Neural cell (in vitro differentiated cells): ENCODE results near the gene TGM4. TPM values are rescaled to one million over a fixed set of nuclear protein-coding genes. Genes with fewer than 3 reads are reported as not detected.

Experiments used
- H2AFZ ChIP-seq: fragments of 200-600, 300-800 bp; sonication (generic), shearing (Covaris generic); 2 replicates; pipeline ENCODE4 v1.6.0; 2014; ENCODE audit warnings: low read depth, mild to moderate bottlenecking, antibody characterized with exemption, low read length, moderate library complexity
- H3F3A ChIP-seq: fragments of 200-600 bp; shearing (Covaris generic); 2 replicates; pipeline ENCODE4 v1.6.1; 2016; ENCODE audit warnings: mild to moderate bottlenecking, moderate library complexity, mixed read lengths, antibody characterized with exemption, low read length; ENCODE audit not compliant: insufficient read depth, poor library complexity, severe bottlenecking
- H3K27ac ChIP-seq: fragments of 200-600, 300-800 bp; sonication (generic), shearing (Covaris generic); 2 replicates; pipeline ENCODE4 v1.5.1; 2014; ENCODE audit warnings: mild to moderate bottlenecking, low read length, moderate library complexity
- H3K27me3 ChIP-seq: fragments of 300-800, 200-600 bp; sonication (generic), shearing (Covaris generic); 2 replicates; pipeline ENCODE4 v1.6.0; 2014; ENCODE audit warnings: mild to moderate bottlenecking, low read depth, low read length, moderate library complexity; ENCODE audit not compliant: insufficient read depth
- H3K36me3 ChIP-seq: fragments of 300-800, 200-600 bp; sonication (generic), shearing (Covaris generic); 2 replicates; pipeline ENCODE4 v1.5.1; 2014; ENCODE audit warnings: mild to moderate bottlenecking, antibody characterized with exemption, low read length, moderate library complexity; ENCODE audit not compliant: insufficient read depth
- H3K4me2 ChIP-seq: fragments of 300-800, 200-600 bp; sonication (generic), shearing (Covaris generic); 2 replicates; pipeline ENCODE4 v1.6.0; 2014; ENCODE audit warnings: mild to moderate bottlenecking, low read length
- H3K4me3 ChIP-seq: fragments of 300-800, 200-600 bp; sonication (generic), shearing (Covaris generic); 2 replicates; pipeline ENCODE4 v1.5.1; 2014; ENCODE audit warnings: mild to moderate bottlenecking, low read length, moderate library complexity
- H3K79me2 ChIP-seq: fragments of 200-600 bp; shearing (Covaris generic); replicated peaks from 2 replicates; pipeline ENCODE4 v1.6.0; 2014; ENCODE audit warnings: mild to moderate bottlenecking, low read length, moderate library complexity; ENCODE audit not compliant: insufficient read depth
- H3K9ac ChIP-seq: fragments of 300-800, 200-600 bp; sonication (generic), shearing (Covaris generic); 2 replicates; pipeline ENCODE4 v1.6.1; 2016; ENCODE audit warnings: mild to moderate bottlenecking, low read length, mixed read lengths
- H3K9me2 ChIP-seq: fragments of 200-600 bp; shearing (Covaris generic); 2 replicates; pipeline ENCODE4 v1.6.1; 2016; ENCODE audit warnings: mild to moderate bottlenecking, low read length, mixed read lengths; ENCODE audit not compliant: insufficient read depth
- H3K9me3 ChIP-seq: fragments of 200-600, 300-800 bp; sonication (generic), shearing (Covaris generic); 2 replicates; pipeline ENCODE4 v1.6.1; 2016; ENCODE audit warnings: mild to moderate bottlenecking, mixed run types, low read length, moderate library complexity, mixed read lengths
- H4K20me1 ChIP-seq: fragments of 200-600 bp; shearing (Covaris generic); 2 replicates; pipeline ENCODE4 v1.6.1; 2016; ENCODE audit warnings: mild to moderate bottlenecking, mixed run types; ENCODE audit not compliant: insufficient read depth
- EP300 ChIP-seq: fragments of 450-650 bp; conservative IDR thresholded peaks from 2 replicates; pipeline ENCODE4 v1.6.1; 2014; ENCODE audit warnings: antibody characterized with exemption, mild to moderate bottlenecking, moderate library complexity; ENCODE audit not compliant: poor library complexity, severe bottlenecking
- EZH2 ChIP-seq: fragments of 200-600, 300-800 bp; shearing (Covaris generic), sonication (generic); IDR thresholded peaks from 2 replicates; pipeline ENCODE4 v1.6.1; 2014; ENCODE audit warnings: antibody characterized with exemption, low read length, borderline replicate concordance, mild to moderate bottlenecking; ENCODE audit not compliant: insufficient read depth, poor library complexity, severe bottlenecking
- MXI1 ChIP-seq: fragments of 450-650 bp; conservative IDR thresholded peaks from 2 replicates; pipeline ENCODE4 v1.6.1; 2014; ENCODE audit warnings: antibody characterized with exemption, mild to moderate bottlenecking; ENCODE audit not compliant: poor library complexity, severe bottlenecking
- POLR2AphosphoS5 ChIP-seq: IDR thresholded peaks from 2 replicates; pipeline ENCODE4 v1.6.1; 2012
- RAD21 ChIP-seq: fragments of 450-650 bp; conservative IDR thresholded peaks from 2 replicates; pipeline ENCODE4 v1.6.1; 2014; ENCODE audit warnings: antibody characterized with exemption, mild to moderate bottlenecking, moderate library complexity
- SMC3 ChIP-seq: fragments of 450-650 bp; conservative IDR thresholded peaks from 2 replicates; pipeline ENCODE4 v1.6.1; 2014; ENCODE audit warnings: antibody characterized with exemption, mild to moderate bottlenecking, moderate library complexity; ENCODE audit not compliant: poor library complexity
- TAF1 ChIP-seq: IDR thresholded peaks from 2 replicates; pipeline ENCODE4 v1.6.1; 2012; ENCODE audit warnings: low read depth
- polyA plus RNA-seq: library from polyadenylated mRNA; depleted of rRNA; stranded (reverse); fragments of >200 nt; gene quantifications from 2 replicates; pipeline ENCODE4 v1.2.3, GENCODE V29; 2014
- TF ChIP-seq, protein P1 (sequence below): IDR thresholded peaks from 2 replicates; pipeline ENCODE4 v1.6.1; 2012; ENCODE audit warnings: borderline replicate concordance
- TF ChIP-seq, protein P2 (sequence below): fragments of 450-650 bp; IDR thresholded peaks from 2 replicates; pipeline ENCODE4 v1.5.1; 2014; ENCODE audit warnings: antibody characterized with exemption, mild to moderate bottlenecking, moderate library complexity; ENCODE audit not compliant: poor library complexity, severe bottlenecking

Gene TGM4
- polyA plus RNA-seq, 1 donor from 2014 or later: not detected

DNA sequence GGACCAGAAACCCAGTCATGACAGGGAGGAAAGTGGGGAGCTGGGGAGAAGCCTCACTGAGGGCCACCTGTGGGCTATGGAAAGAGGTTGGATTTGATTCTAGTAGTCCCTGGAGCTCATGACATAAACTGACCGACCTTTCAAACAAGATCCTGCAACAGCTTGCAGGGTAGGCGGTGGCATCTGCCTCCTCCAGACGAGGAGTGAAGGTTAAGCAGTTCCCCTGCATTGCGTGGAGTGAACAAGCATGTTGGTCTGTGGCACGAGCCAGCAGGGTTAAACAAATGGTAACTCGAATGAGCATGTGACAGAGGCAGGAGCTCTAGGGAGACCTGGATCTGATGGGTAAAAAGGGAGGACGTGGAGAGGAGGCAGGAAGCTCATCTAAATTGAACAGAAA lies 12.7 kb downstream of the TGM4 start:
- Histone ChIP-seq H3F3A (no peaks in the 10 kb centered on the region), H3K4me2 (no peak overlapping the region), H4K20me1 (no peaks in the 10 kb centered on the region), H2AFZ (no peak overlapping the region), H3K27me3 (no peaks in the 10 kb centered on the region), H3K9ac (no peak overlapping the region), H3K4me3 (no peak overlapping the region), H3K36me3 (no peaks in the 10 kb centered on the region), H3K27ac (no peak overlapping the region), H3K79me2 (no peaks in the 10 kb centered on the region), H3K9me3 (no peaks in the 10 kb centered on the region), H3K9me2 (no peaks in the 10 kb centered on the region)
- TF ChIP-seq, protein P1, sequence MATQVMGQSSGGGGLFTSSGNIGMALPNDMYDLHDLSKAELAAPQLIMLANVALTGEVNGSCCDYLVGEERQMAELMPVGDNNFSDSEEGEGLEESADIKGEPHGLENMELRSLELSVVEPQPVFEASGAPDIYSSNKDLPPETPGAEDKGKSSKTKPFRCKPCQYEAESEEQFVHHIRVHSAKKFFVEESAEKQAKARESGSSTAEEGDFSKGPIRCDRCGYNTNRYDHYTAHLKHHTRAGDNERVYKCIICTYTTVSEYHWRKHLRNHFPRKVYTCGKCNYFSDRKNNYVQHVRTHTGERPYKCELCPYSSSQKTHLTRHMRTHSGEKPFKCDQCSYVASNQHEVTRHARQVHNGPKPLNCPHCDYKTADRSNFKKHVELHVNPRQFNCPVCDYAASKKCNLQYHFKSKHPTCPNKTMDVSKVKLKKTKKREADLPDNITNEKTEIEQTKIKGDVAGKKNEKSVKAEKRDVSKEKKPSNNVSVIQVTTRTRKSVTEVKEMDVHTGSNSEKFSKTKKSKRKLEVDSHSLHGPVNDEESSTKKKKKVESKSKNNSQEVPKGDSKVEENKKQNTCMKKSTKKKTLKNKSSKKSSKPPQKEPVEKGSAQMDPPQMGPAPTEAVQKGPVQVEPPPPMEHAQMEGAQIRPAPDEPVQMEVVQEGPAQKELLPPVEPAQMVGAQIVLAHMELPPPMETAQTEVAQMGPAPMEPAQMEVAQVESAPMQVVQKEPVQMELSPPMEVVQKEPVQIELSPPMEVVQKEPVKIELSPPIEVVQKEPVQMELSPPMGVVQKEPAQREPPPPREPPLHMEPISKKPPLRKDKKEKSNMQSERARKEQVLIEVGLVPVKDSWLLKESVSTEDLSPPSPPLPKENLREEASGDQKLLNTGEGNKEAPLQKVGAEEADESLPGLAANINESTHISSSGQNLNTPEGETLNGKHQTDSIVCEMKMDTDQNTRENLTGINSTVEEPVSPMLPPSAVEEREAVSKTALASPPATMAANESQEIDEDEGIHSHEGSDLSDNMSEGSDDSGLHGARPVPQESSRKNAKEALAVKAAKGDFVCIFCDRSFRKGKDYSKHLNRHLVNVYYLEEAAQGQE: no peak
- TF ChIP-seq RAD21: no peak
- TF ChIP-seq EP300: no peak
- no peak for TF ChIP-seq EZH2
- no peak for TF ChIP-seq TAF1
- TF ChIP-seq SMC3: no peak

DNA sequence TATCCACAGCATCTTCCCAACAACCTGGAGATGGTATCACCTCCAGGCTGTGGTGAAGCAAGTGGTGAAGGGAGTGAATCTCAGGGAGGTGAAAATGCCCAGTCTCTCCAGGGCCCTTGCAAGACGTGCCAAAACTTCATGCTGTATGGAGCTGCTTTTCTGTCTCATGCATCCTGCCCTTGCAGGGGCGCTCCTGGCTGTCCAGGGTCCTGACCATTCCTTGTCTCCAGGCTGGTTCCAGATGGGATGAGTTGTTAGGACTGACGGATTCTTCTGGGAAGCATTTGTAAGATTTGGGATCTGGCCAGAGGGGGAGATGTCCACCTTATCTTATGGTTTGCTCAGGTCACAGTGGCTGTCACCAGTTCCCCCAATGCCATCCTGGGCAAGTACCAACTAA lies 15.8 kb downstream of the TGM4 start:
- no peaks in the 10 kb centered on the region for H3K27me3 ChIP-seq
- no peaks in the 10 kb centered on the region for H3K36me3 ChIP-seq
- H3F3A ChIP-seq: no peaks in the 10 kb centered on the region
- no peak overlapping the region for H3K9ac ChIP-seq
- no peaks in the 10 kb centered on the region for H3K79me2 ChIP-seq
- H3K4me2 ChIP-seq: no peak overlapping the region
- H3K9me3 ChIP-seq: no peaks in the 10 kb centered on the region
- H3K9me2 ChIP-seq: no peaks in the 10 kb centered on the region
- no peak overlapping the region for H2AFZ ChIP-seq
- no peak overlapping the region for H3K27ac ChIP-seq
- H3K4me3 ChIP-seq: no peak overlapping the region
- TF ChIP-seq, protein P2, sequence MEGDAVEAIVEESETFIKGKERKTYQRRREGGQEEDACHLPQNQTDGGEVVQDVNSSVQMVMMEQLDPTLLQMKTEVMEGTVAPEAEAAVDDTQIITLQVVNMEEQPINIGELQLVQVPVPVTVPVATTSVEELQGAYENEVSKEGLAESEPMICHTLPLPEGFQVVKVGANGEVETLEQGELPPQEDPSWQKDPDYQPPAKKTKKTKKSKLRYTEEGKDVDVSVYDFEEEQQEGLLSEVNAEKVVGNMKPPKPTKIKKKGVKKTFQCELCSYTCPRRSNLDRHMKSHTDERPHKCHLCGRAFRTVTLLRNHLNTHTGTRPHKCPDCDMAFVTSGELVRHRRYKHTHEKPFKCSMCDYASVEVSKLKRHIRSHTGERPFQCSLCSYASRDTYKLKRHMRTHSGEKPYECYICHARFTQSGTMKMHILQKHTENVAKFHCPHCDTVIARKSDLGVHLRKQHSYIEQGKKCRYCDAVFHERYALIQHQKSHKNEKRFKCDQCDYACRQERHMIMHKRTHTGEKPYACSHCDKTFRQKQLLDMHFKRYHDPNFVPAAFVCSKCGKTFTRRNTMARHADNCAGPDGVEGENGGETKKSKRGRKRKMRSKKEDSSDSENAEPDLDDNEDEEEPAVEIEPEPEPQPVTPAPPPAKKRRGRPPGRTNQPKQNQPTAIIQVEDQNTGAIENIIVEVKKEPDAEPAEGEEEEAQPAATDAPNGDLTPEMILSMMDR: no peak
- no peak for TF ChIP-seq TAF1
- TF ChIP-seq, protein P1: no peak
- TF ChIP-seq MXI1: no peak
- no peak for TF ChIP-seq SMC3
- no peak for TF ChIP-seq POLR2AphosphoS5
- no peak for TF ChIP-seq EP300
- no peak for TF ChIP-seq RAD21
- TF ChIP-seq EZH2: no peak
- no peaks in the 10 kb centered on the region for H4K20me1 ChIP-seq
